GM19324 (cell line): ENCODE results near the gene ESRRA.
A peak's percentile ranks its signal among the peaks of the same experiment; 100 is the strongest.

Experiments used
- ATAC-seq: cut with Tn5 transposase; IDR thresholded peaks from one replicate; pipeline ENCODE4 v1.9.1; 2021; ENCODE audit warnings: mild to moderate bottlenecking, moderate library complexity; ENCODE audit not compliant: unreplicated experiment, low FRiP score

Gene ESRRA

GRCh38 chr11:64269540-64270220 is 35.6 kb upstream of the ESRRA start:
- ATAC-seq = peak; percentile 81

GRCh38 chr11:64275031-64275800 is 30.1 kb upstream of the ESRRA start:
- no peak for ATAC-seq

- ATAC-seq = no peak
These were observed 29.5 kb upstream of the ESRRA start for GRCh38 chr11:64275841-64276240.

GRCh38 chr11:64276653-64277431 is 28.5 kb upstream of the ESRRA start:
- no peak for ATAC-seq

- ATAC-seq = no peak
These were observed 26.6 kb upstream of the ESRRA start for GRCh38 chr11:64278576-64279190.

GRCh38 chr11:64281957-64282770 is 23.2 kb upstream of the ESRRA start:
- no peak for ATAC-seq

- ATAC-seq = no peak
These were observed 22.2 kb upstream of the ESRRA start for GRCh38 chr11:64283092-64283491.

GRCh38 chr11:64284048-64284961 is 21.0 kb upstream of the ESRRA start, which contains the start of gene BAD:
BAD (minus strand) TSS chr11:64284665; CDS start chr11:64284368, 297 bp downstream.
- ATAC-seq = peak; percentile 50

GRCh38 chr11:64284962-64285884 is 20.1 kb upstream of the ESRRA start, which contains the start of gene GPR137:
GPR137 (plus strand) TSS chr11:64285848; CDS start chr11:64286525, 677 bp downstream.
- ATAC-seq = peak; percentile 74

GRCh38 chr11:64285885-64286800 is 19.2 kb upstream of the ESRRA start:
- no peak for ATAC-seq

- no peak for ATAC-seq
These were observed 18.5 kb upstream of the ESRRA start for GRCh38 chr11:64286801-64287159.

- no peak for ATAC-seq
These were observed 17.5 kb upstream of the ESRRA start for GRCh38 chr11:64287676-64288352.

- ATAC-seq = no peak
These were observed 17.0 kb upstream of the ESRRA start for GRCh38 chr11:64288353-64288750.

- no peak for ATAC-seq
These were observed 16.2 kb upstream of the ESRRA start for GRCh38 chr11:64289002-64289564.

GRCh38 chr11:64290352-64291261 is 14.7 kb upstream of the ESRRA start:
- no peak for ATAC-seq
